ENCODE data around the gene SYCE3.

GRCh38 chr22:50553310-50553709 is 9.4 kb downstream of the SYCE3 start:
- TF ChIP-seq CTCF (IDR thresholded peaks at IDR 0.05) (no peak), POLR2A (IDR thresholded peaks at IDR 0.05) (no peak), POLR2AphosphoS5 (IDR thresholded peaks at IDR 0.05) (no peak)
